ENCODE data around the gene C1orf141.

Gene C1orf141

DNA sequence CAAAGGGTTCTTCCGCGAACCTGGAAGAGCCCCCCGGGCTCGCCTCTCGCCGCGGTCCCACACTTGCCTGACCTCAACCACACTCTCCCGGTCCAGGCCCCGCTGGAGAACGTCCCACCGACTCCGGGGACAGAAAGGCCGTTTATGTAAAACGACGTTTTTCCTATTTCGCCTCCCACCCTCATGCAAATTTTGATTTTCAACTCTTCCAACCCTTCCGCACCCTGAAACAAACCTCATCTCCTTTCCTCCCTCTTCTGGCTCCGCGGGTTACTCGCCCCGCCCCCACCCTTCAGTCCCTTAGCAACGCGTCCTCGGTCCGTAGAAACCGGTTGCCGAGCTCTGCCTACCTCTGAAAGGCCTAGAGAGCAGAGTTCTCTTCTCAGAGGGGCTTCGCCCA is at the start of gene C1orf141:
Gene C1orf141, minus strand, starts transcription at position 276 of the 400 bp plus-strand sequence. CDS start 7,730 bp downstream, outside the sequence.
- no peaks in the 10 kb centered on the region for H3K27me3 Mint-ChIP-seq
- no peaks in the 10 kb centered on the region for H3K9me3 Mint-ChIP-seq (ENCODE audit: low read depth)
- peaks cover 14% of the 10 kb centered on the region for H3K4me1 Mint-ChIP-seq (ENCODE audit: low read depth)
- H3K27ac Mint-ChIP-seq, result no peak within 1 kb of the TSS
- no peaks in the 10 kb centered on the region for H3K36me3 Mint-ChIP-seq
- peak within 1 kb of the TSS; percentile 80 for H3K4me3 Mint-ChIP-seq

DNA sequence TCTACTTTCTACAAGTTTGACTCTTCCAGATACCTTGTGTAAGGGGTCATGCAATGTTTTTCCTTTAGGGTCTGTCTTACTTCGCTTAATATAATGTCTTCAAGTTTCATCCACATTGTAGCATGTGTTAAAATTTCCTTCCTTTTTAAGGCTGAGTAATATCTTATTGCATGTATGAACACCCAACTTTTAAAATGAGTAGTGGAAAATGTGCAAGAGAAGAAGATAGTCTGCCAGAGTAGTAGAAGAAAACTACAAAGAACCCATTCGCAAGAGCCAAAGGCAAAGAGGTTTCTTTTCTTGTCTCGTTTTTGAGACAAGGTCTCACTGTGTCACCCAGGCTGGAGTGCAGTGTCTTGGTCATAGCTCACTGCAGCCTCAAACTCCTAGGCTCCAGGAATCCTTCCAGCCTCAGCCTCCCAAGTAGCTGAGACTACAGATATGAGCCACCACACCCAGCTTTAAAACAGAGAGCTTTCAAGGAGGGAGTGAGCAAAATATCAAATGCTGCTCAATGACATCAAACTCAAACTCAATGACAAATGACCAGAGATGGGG is 40.8 kb upstream of the C1orf141 start:
- peak overlapping the region; percentile 93 for H3K27ac Mint-ChIP-seq

DNA sequence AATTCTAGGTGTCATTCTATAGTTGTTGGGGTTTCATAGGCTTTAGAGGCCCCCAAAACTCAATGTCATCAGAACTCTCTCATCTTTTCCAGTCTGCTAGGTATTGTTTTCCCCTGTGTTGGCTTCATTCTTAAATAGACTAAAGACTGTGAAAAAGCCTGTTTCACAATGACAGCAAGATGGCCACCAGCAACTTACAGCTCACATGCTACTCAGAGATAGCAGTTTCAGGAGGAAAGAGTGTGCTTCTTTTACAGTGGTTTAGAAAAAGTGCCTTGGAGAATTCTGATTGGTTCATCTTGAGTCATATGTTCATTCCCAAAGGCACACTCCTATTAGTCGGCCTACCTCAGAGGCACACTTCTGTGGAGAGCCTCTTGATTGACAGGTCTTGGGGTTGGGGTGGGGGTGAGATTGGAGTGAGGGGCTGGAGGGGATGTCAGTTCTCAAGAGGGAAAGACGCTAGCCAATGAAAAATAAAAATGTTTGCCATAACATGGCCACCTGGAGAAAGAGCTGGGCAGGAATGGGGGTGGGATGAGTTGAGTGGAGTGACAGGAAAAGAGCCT is 40.0 kb upstream of the C1orf141 start:
- H3K9me3 Mint-ChIP-seq (ENCODE audit: low read depth), result peaks cover 4% of the 10 kb centered on the region
- H3K4me1 Mint-ChIP-seq (ENCODE audit: low read depth), result peaks cover 61% of the 10 kb centered on the region
- H3K36me3 Mint-ChIP-seq, result peaks cover 5% of the 10 kb centered on the region
- peak overlapping the region; percentile 33 for H3K4me3 Mint-ChIP-seq
- H3K27ac Mint-ChIP-seq, result peak overlapping the region; percentile 93
- H3K27me3 Mint-ChIP-seq, result no peaks in the 10 kb centered on the region

More for the DNA sequence above, 40.8 kb upstream of the C1orf141 start:
- Mint-ChIP-seq H3K36me3 (peaks cover 5% of the 10 kb centered on the region), H3K4me1 (ENCODE audit: low read depth) (peaks cover 57% of the 10 kb centered on the region), H3K4me3 (no peak overlapping the region), H3K9me3 (ENCODE audit: low read depth) (peaks cover 4% of the 10 kb centered on the region), H3K27me3 (no peaks in the 10 kb centered on the region)

DNA sequence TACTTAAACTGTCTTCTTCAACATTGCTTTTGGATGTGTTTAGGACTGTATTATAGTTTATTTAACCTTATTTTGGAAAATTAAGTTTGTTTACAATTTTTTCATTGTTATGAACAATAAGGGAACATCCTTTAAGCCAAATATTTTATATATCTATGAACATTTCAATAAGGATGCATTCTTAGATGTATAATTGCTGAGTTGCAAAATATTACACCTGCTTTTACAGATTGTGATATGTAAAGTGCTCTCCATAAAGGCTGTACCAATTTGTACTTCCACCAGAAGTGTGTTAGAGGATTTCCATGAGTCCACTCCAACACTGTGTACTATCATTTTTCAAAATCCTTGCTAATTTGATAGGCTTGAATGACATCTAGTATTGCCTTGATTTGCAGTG is 39.2 kb upstream of the C1orf141 start:
- Mint-ChIP-seq H3K4me1 (ENCODE audit: low read depth) (peaks cover 67% of the 10 kb centered on the region), H3K9me3 (ENCODE audit: low read depth) (peaks cover 4% of the 10 kb centered on the region), H3K36me3 (peaks cover 5% of the 10 kb centered on the region), H3K27me3 (no peaks in the 10 kb centered on the region), H3K27ac (peak overlapping the region; percentile 85), H3K4me3 (no peak overlapping the region)

DNA sequence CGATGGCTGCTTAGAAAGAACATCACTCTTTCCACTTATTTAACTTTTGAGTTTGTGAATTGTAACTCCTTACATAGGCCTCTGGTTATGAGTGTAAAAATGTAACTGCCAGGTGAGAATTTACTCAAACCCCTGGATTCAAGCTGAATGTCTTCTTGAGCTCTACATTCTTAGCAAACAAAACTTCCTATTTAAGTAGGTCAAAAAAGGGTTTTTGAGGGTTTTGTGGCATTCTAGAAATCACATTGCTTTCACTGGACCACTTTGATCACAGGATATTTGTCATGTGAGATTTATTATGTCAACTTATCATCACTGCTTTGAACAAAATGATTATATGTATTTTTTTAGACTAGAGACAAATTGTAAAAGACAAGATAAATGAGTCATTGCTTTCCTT is 37.2 kb upstream of the C1orf141 start:
- peak overlapping the region; percentile 97 for H3K27ac Mint-ChIP-seq
- H3K4me1 Mint-ChIP-seq (ENCODE audit: low read depth), result peaks cover 68% of the 10 kb centered on the region
- peak overlapping the region; percentile 72 for H3K4me3 Mint-ChIP-seq
- H3K9me3 Mint-ChIP-seq (ENCODE audit: low read depth), result peaks cover 4% of the 10 kb centered on the region
- H3K27me3 Mint-ChIP-seq, result no peaks in the 10 kb centered on the region
- H3K36me3 Mint-ChIP-seq, result peaks cover 5% of the 10 kb centered on the region

DNA sequence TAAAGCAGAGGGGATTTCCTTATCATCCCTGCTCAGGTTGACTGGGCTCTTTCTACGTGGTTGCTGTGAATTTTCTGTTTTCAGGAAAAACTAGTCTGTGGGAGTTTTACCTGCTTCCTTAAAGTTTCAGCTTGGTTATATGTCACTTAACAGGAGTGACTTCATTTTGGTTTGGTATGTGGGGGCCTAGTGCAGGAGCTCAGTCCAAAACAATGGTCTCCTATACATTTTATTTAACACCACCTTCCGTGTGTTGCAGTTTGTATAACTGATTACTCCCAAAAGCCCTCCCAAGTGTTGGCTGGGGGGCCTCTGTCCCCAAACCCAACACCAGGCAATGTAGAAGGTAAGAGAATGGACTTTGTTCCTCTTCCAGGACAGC is 36.8 kb upstream of the C1orf141 start:
- Mint-ChIP-seq H3K9me3 (ENCODE audit: low read depth) (peaks cover 4% of the 10 kb centered on the region), H3K4me1 (ENCODE audit: low read depth) (peaks cover 68% of the 10 kb centered on the region), H3K36me3 (peaks cover 5% of the 10 kb centered on the region), H3K27me3 (no peaks in the 10 kb centered on the region), H3K4me3 (peak overlapping the region; percentile 72), H3K27ac (peak overlapping the region; percentile 97)

DNA sequence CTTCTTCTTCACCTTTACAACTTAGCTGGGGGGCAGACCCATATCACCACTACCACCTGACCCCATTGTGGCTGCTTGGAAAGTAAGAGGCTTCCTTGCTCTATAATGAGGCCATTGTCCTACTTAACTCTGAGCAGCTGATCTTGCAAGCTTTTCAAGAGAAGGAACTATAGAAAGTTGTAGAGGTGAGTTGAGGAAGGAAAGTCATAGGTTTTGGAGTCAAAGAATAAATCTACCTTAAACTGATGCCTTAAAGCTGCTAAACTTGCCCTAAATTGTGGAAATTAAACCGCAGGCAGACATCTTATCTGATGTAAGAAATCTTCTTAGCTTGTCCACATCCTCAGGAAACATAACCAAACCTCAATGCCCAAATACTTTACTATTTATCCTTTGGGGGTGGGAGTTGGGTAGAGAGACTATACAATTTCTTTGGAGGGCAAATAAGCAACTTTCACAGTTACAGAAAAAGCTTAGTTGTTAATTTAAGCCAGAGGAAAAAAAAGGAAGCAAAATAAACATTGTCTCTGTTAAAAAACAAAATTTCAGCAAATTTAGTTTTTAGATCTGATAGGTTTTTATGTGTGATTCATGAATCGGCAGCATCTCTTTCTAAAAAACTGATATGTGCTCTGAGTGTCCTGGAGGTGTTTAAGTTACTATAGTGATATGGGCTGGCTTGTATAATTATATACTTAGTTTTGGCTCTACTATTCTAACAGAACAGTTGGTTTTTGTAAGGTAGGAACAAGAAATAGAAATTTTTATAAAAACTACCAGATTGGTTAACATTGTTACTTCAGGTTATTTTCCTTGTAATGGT is 36.2 kb upstream of the C1orf141 start:
- Mint-ChIP-seq H3K36me3 (peaks cover 3% of the 10 kb centered on the region), H3K27me3 (no peaks in the 10 kb centered on the region), H3K4me3 (peak overlapping the region; percentile 72), H3K9me3 (ENCODE audit: low read depth) (peaks cover 4% of the 10 kb centered on the region), H3K27ac (peak overlapping the region; percentile 97), H3K4me1 (ENCODE audit: low read depth) (peaks cover 71% of the 10 kb centered on the region)

DNA sequence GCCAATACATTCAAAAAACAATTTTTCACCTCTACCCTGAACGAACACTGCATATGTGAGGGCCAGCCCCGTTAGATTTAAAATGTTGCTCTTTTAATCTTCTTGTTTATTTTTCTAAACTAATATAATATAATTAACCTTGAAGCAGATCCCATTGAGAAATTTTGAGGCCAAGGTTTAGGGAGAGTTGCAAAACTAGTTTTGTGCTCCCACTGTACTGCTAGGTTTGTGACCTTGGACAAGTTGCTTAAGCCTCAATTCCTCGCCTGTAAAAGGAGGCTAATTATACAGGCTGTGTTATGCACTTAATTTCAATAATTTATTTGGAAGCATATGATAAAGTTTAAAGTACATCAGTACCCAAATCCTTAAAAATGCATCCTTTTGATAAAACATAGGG is 35.2 kb upstream of the C1orf141 start:
- peaks cover 7% of the 10 kb centered on the region for H3K36me3 Mint-ChIP-seq
- no peak overlapping the region for H3K4me3 Mint-ChIP-seq
- peaks cover 5% of the 10 kb centered on the region for H3K9me3 Mint-ChIP-seq (ENCODE audit: low read depth)
- H3K4me1 Mint-ChIP-seq (ENCODE audit: low read depth), result peaks cover 67% of the 10 kb centered on the region
- no peak overlapping the region for H3K27ac Mint-ChIP-seq
- H3K27me3 Mint-ChIP-seq, result peaks cover 3% of the 10 kb centered on the region

DNA sequence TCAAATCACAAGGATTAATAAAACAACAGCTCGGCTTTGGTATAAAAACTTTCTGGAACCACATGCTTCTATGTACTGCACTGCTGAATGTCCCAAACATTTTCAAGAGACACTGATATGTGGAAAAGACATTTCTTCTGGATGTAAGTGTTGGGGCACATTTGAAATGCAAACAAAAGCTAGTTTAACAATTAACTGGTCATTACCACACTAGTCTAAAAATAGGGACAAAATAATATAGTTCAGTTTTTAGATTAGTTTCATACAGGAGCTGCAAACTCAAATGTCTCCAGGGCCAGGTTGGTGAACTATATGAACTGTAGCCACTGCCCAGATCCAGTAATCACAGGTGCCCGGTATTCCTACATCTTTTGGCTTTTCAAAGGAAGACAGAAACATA is 34.7 kb upstream of the C1orf141 start:
- Mint-ChIP-seq H3K4me3 (no peak overlapping the region), H3K4me1 (ENCODE audit: low read depth) (peaks cover 66% of the 10 kb centered on the region), H3K36me3 (peaks cover 7% of the 10 kb centered on the region), H3K9me3 (ENCODE audit: low read depth) (peaks cover 5% of the 10 kb centered on the region), H3K27me3 (peaks cover 3% of the 10 kb centered on the region), H3K27ac (no peak overlapping the region)

DNA sequence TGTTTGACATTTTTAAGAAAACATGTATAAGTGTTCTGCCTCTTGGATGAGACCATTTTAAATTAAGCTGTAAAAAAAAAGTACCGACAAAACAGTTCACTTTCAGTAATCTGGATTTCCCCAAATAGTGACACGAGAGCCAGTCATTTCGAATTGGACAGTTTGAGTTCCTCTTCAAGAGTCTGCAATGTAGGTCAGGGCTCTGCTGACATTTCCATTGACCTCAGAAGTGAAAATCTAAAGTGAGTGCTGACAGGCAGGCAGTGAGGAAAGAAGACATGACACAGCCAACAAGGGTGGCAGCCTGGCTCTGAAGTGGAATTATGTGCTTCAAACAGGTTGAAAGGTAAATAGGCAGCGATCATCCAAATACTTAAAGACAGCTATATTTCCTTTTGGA is 31.4 kb upstream of the C1orf141 start, which contains the start of gene IL23R:
Gene IL23R, plus strand, starts transcription at position 259 of the 400 bp plus-strand sequence. CDS start 1,667 bp downstream, outside the sequence.
- Mint-ChIP-seq H3K9me3 (ENCODE audit: low read depth) (peaks cover 5% of the 10 kb centered on the region), H3K4me1 (ENCODE audit: low read depth) (peaks cover 54% of the 10 kb centered on the region), H3K36me3 (peaks cover 4% of the 10 kb centered on the region), H3K27ac (peak within 1 kb of the TSS; percentile 79), H3K27me3 (peaks cover 3% of the 10 kb centered on the region), H3K4me3 (peak within 1 kb of the TSS; percentile 60)

DNA sequence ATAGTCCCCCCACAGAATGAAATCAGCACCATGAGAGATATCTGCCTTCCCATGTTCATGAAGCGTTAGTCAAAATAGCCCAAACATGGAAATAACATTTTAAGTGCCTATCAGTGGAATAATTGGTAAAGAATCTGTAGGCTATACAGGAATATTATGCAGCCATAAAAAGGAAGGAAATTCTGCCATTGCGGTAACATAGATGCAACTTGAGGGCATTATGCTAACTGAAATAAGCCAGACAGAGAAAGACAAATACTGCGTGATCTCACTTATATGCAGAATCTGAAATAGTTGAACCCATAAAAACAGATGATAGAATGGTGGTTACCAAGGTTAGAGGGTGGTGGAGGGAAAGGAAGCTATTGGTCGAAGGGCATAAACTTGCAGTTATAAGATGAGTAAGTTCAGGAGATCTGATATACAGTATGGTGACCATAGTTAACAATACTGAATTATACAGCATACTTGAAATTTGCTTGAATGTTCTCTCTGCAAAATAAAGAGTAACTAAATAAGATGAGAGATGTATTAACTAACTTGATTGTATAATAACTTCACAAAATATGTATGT is 30.8 kb upstream of the C1orf141 start:
- Mint-ChIP-seq H3K9me3 (ENCODE audit: low read depth) (peaks cover 5% of the 10 kb centered on the region), H3K4me1 (ENCODE audit: low read depth) (peaks cover 49% of the 10 kb centered on the region), H3K36me3 (peaks cover 4% of the 10 kb centered on the region), H3K4me3 (peak overlapping the region; percentile 30), H3K27ac (peak overlapping the region; percentile 79), H3K27me3 (peaks cover 3% of the 10 kb centered on the region)

DNA sequence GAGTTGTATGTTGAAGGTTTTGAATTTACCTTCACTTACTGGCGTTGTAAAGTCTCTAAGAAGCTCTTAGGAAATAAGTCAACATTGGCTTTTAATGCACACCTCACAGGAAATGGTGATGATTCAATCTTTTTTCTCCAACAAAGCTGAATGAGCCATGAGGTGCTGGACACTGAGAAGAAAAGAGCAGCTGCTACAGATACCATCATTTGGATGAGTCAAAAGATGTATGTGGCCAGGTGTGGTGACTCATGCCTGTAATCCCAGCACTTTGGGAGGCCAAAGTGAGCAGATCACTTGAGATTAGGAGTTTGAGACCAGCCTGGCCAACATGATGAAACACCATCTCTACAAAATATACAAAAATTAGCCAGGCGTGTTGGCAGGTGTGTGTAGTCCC is 28.2 kb upstream of the C1orf141 start:
- Mint-ChIP-seq H3K36me3 (peaks cover 4% of the 10 kb centered on the region), H3K4me1 (ENCODE audit: low read depth) (peaks cover 50% of the 10 kb centered on the region), H3K9me3 (ENCODE audit: low read depth) (peaks cover 5% of the 10 kb centered on the region), H3K27me3 (peaks cover 3% of the 10 kb centered on the region), H3K4me3 (peak overlapping the region; percentile 68), H3K27ac (peak overlapping the region; percentile 94)

DNA sequence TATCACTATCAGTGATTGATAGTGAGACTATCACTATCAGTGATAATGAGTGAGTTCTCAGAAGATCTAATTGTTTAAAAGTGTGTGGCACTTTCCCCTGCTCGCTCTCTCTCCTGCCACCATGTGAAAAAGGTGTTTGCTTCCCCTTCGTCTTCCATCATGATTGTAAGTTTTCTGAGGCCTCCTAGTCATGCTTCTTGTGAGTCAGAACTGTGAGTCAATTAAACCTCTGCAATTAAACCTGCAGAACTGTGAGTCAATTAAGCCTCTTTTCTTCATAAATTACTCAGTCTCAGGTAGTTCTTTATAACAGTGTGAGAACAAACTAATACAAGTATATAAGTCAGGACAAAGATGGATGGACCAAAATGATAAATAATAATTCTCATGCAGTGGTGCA is 24.5 kb upstream of the C1orf141 start:
- H3K4me1 Mint-ChIP-seq (ENCODE audit: low read depth), result peaks cover 35% of the 10 kb centered on the region
- H3K9me3 Mint-ChIP-seq (ENCODE audit: low read depth), result no peaks in the 10 kb centered on the region
- peak overlapping the region; percentile 87 for H3K27ac Mint-ChIP-seq
- no peaks in the 10 kb centered on the region for H3K27me3 Mint-ChIP-seq
- H3K36me3 Mint-ChIP-seq, result peaks cover 2% of the 10 kb centered on the region
- peak overlapping the region; percentile 28 for H3K4me3 Mint-ChIP-seq

DNA sequence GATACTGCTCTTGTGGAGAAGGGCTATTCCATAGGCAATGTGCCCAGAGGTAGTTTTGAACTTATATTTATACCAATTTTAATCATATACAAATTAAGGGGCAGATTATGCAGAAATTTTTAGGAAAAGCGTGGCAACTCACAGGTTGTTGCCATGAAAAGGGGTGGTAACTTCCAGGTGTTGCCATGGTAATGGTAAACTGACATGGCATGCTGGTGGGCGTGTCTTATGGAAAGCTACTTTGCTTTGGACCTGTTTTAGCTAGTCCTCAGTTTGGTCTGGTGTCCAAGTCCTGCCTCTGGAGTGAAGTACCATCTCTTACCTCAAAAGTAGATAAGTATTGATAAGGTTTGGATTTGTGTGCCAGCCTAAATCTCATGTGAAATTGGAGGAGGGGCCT is 23.6 kb upstream of the C1orf141 start:
- no peaks in the 10 kb centered on the region for H3K9me3 Mint-ChIP-seq (ENCODE audit: low read depth)
- no peaks in the 10 kb centered on the region for H3K27me3 Mint-ChIP-seq
- no peak overlapping the region for H3K4me3 Mint-ChIP-seq
- H3K27ac Mint-ChIP-seq, result peak overlapping the region; percentile 83
- peaks cover 28% of the 10 kb centered on the region for H3K4me1 Mint-ChIP-seq (ENCODE audit: low read depth)
- H3K36me3 Mint-ChIP-seq, result peaks cover 2% of the 10 kb centered on the region

DNA sequence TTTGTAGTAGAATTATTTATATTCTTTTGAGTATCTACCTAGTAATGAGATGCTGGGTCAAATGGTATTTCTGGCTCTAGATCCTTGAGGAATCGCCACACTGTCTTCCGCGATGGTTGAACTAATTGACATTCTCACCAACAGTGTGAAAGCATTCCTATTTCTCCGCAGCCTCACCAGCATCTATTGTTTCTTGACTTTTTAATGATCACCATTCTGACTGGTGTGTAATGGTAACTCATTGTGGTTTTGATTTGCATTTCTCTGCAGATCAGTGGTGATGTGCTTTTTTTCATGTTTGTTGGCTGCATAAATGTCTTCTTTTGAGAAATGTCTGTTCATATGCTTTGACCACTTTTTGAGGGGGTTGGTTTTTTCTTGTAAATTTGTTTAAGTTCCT is 16.2 kb upstream of the C1orf141 start:
- Mint-ChIP-seq H3K9me3 (ENCODE audit: low read depth) (no peaks in the 10 kb centered on the region), H3K4me3 (no peak overlapping the region), H3K27me3 (no peaks in the 10 kb centered on the region), H3K36me3 (no peaks in the 10 kb centered on the region), H3K27ac (no peak overlapping the region), H3K4me1 (ENCODE audit: low read depth) (peaks cover 30% of the 10 kb centered on the region)
